Measurements from ENCODE around the gene PAN3.

Gene PAN3

GRCh38 chr13:28204043-28204442, 65.7 kb downstream of the PAN3 start:
- TF ChIP-seq TAF1 (IDR thresholded peaks at IDR 0.05; ENCODE audit: borderline replicate concordance, insufficient read depth, low read length) (no peak), REST (IDR thresholded peaks at IDR 0.05; ENCODE audit: insufficient read depth in 1 of 2, low read depth in 2 of 2, low read length in 2 of 2) (no peak), SIN3A (IDR thresholded peaks at IDR 0.05; ENCODE audit: borderline replicate concordance, insufficient read depth, low read length) (no peak), FOXP2 (optimal IDR thresholded peaks at IDR 0.05; ENCODE audit: borderline replicate concordance, extremely low read depth, extremely low read length, insufficient read depth) (no peak), POLR2AphosphoS5 (IDR thresholded peaks at IDR 0.05; ENCODE audit: low read depth, low read length) (no peak)

DNA sequence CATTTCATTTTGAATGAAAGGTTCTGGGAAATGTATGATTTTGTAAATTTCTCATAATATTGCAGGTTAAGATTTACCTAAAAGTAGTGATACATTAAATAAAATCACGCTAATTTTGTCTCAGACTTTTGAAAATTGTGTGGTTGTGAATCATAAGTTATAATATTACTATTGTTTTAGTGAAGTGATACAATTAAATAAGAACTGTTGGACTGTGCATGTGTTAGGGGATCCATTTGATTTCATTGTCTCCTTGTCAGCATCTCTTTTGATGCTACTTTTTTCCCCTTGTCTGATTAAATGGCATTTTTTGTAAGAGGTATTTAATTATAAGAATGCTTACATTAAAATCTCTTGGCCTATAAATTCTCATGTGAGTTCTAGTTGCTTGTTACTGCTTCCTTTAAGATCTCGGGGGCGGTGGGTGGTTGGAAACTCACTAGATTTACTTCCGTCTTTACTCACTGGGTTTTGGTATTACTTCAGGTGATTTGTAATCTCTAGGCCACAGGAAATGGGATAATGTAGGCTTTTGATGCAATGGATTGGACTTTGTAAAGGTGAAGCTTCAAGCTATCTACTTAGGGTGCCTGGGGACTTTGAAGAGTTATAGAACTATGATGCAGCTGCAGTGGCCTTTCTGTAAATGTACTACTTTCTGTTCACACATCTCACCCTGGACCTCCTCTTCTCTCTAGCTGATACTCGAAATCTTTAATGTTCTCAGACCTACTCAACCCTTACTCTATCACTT, 66.5 kb downstream of the PAN3 start:
- no peak for TF ChIP-seq REST (IDR thresholded peaks at IDR 0.05; ENCODE audit: insufficient read depth in 1 of 2, low read depth in 2 of 2, low read length in 2 of 2)
- TF ChIP-seq FOXP2 (optimal IDR thresholded peaks at IDR 0.05; ENCODE audit: borderline replicate concordance, extremely low read depth, extremely low read length, insufficient read depth), result no peak
- no peak for TF ChIP-seq SIN3A (IDR thresholded peaks at IDR 0.05; ENCODE audit: borderline replicate concordance, insufficient read depth, low read length)
- no peak for TF ChIP-seq POLR2AphosphoS5 (IDR thresholded peaks at IDR 0.05; ENCODE audit: low read depth, low read length)
- TF ChIP-seq TAF1 (IDR thresholded peaks at IDR 0.05; ENCODE audit: borderline replicate concordance, insufficient read depth, low read length), result no peak

- TF ChIP-seq SIN3A (IDR thresholded peaks at IDR 0.05; ENCODE audit: borderline replicate concordance, insufficient read depth, low read length) (no peak), REST (IDR thresholded peaks at IDR 0.05; ENCODE audit: insufficient read depth in 1 of 2, low read depth in 2 of 2, low read length in 2 of 2) (no peak), TAF1 (IDR thresholded peaks at IDR 0.05; ENCODE audit: borderline replicate concordance, insufficient read depth, low read length) (no peak), POLR2AphosphoS5 (IDR thresholded peaks at IDR 0.05; ENCODE audit: low read depth, low read length) (no peak), FOXP2 (optimal IDR thresholded peaks at IDR 0.05; ENCODE audit: borderline replicate concordance, extremely low read depth, extremely low read length, insufficient read depth) (no peak)
These were observed 80.3 kb downstream of the PAN3 start for GRCh38 chr13:28218679-28219078.

GRCh38 chr13:28219408-28220099, 81.2 kb downstream of the PAN3 start:
- TF ChIP-seq POLR2AphosphoS5 (IDR thresholded peaks at IDR 0.05; ENCODE audit: low read depth, low read length) (no peak), TAF1 (IDR thresholded peaks at IDR 0.05; ENCODE audit: borderline replicate concordance, insufficient read depth, low read length) (no peak), SIN3A (IDR thresholded peaks at IDR 0.05; ENCODE audit: borderline replicate concordance, insufficient read depth, low read length) (no peak), FOXP2 (optimal IDR thresholded peaks at IDR 0.05; ENCODE audit: borderline replicate concordance, extremely low read depth, extremely low read length, insufficient read depth) (no peak), REST (IDR thresholded peaks at IDR 0.05; ENCODE audit: insufficient read depth in 1 of 2, low read depth in 2 of 2, low read length in 2 of 2) (no peak)

All from PFSK-1 (cell line).